ENCODE measurements around the gene LINS1.

DNA sequence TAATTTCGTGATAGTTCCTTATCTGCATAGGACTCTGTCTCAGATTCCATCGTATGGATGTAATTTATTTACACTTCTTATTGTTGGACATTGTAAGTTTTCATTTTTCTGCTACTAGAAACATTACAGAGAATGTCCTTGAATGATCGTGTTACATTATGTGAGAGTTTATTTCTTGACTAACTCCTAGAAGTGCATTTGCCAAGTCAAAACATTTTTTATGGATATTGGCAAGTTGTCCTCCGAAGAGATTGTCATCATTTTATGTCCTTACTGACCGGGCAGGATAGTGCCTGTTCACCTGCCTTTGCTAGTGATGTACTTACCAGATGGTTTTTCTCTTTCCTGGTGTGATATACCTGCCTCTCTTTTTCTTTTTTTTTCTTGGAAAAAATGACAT is 13.8 kb upstream of the LINS1 start:
- TF ChIP-seq CTCF (optimal IDR thresholded peaks at IDR 0.05 in 1 of 3, IDR thresholded peaks at IDR 0.05 in 1 of 3, conservative IDR thresholded peaks at IDR 0.05 in 1 of 3; ENCODE audit: extremely low read depth in 1 of 3, insufficient read depth in 2 of 3, low read length in 3 of 3) (no peak), EZH2 (IDR thresholded peaks at IDR 0.05; ENCODE audit: low read length) (no peak)

Measured in keratinocyte (primary cell).